GM19238 (cell line): Measurements from ENCODE around the gene SLC34A2.

Experiments
- DNase-seq: peaks from one replicate; pipeline ENCODE4 v3.0.0; 2011; ENCODE audit warnings: low spot score; ENCODE audit not compliant: insufficient read length

Gene SLC34A2

GRCh38 chr4:25723409-25723808 is 67.8 kb downstream of the SLC34A2 start:
- DNase-seq = no peak

GRCh38 chr4:25725870-25726269 is 70.2 kb downstream of the SLC34A2 start:
- DNase-seq = no peak

DNA sequence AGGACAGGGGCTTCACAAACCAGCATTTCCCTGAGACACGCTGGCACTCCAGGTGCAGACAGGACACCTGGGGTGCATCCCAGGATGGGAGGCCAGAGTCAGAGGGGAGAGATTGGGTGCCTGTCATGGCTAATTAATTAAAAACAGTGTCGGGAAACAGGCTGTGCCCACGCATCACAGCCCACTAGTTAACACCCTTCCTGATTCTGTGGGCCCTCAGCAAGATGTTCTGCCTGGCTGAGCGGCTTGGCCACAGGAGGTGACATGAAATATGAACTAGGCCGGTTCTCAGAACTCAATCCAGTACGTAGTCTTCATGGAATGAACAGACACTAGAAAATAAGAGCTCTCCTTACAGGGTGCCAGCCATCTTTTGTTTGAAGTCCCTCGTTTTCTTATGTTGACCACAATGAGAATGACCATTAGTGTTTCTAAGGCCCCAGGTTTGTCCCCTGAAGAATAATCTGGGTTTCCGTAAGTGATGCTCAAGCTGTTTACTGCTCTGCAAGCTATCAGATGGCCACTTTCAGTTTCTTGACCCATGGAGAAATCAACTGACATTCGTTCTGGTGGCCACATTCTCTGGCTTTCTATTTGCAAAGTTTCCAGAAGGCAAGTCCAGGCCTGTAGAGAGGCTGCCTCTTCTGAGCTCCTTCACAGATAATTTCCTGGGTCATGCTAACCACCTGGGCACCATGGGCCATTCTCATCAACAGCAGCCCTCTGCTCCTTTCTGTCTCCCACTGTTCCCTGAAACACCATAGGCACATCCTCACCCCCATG is 72.3 kb downstream of the SLC34A2 start:
- DNase-seq = no peak
